GM23338 (cell line): ENCODE measurements around the gene TEDC2. TPM values are rescaled to one million over a fixed set of nuclear protein-coding genes. Genes with fewer than 3 reads are reported as not detected.

Experiments used
- ATAC-seq: fragments of 200-7000 bp; cut with Tn5 transposase; 3 replicates; pipeline ENCODE4 v1.9.1; 2020
- DNase-seq: peaks from one replicate; pipeline ENCODE4 v3.0.0-alpha.2; 2015; ENCODE audit warnings: low spot score
- H2AFZ ChIP-seq: fragments of 200-600 bp; sonication (generic); 2 replicates; pipeline ENCODE4 v1.8.0; 2016; ENCODE audit warnings: antibody characterized with exemption, mild to moderate bottlenecking, moderate library complexity
- H3F3A ChIP-seq: fragments of 200-600 bp; sonication (generic); replicated peaks from 2 replicates; pipeline ENCODE4 v1.8.0; 2017; ENCODE audit warnings: antibody characterized with exemption, mixed run types, low read depth
- H3K27ac ChIP-seq: fragments of 200-600 bp; sonication (generic); 2 replicates; pipeline ENCODE4 v1.6.1; 2016; ENCODE audit warnings: low read depth
- H3K27me3 ChIP-seq: fragments of 200-600 bp; sonication (generic); 2 replicates; pipeline ENCODE4 v1.8.0; 2016; ENCODE audit warnings: mild to moderate bottlenecking, mixed run types, moderate library complexity; ENCODE audit not compliant: insufficient read depth
- H3K36me3 ChIP-seq: fragments of 200-600 bp; sonication (generic); 2 replicates; pipeline ENCODE4 v1.8.0; 2016; ENCODE audit warnings: mild to moderate bottlenecking; ENCODE audit not compliant: insufficient read depth
- H3K4me1 ChIP-seq: fragments of 200-600 bp; sonication (generic); 2 replicates; pipeline ENCODE4 v1.8.0; 2016; ENCODE audit warnings: mild to moderate bottlenecking, moderate library complexity; ENCODE audit not compliant: insufficient read depth
- H3K4me2 ChIP-seq: fragments of 200-600 bp; sonication (generic); 2 replicates; pipeline ENCODE4 v1.7.1; 2017; ENCODE audit warnings: mixed run types
- H3K4me3 ChIP-seq: fragments of 200-600 bp; sonication (generic); 2 replicates; pipeline ENCODE4 v1.6.1; 2016; ENCODE audit warnings: mixed run types
- H3K79me2 ChIP-seq: fragments of 200-600 bp; sonication (generic); replicated peaks from 2 replicates; pipeline ENCODE4 v1.8.0; 2017; ENCODE audit warnings: mild to moderate bottlenecking; ENCODE audit not compliant: insufficient read depth
- H3K9me2 ChIP-seq: fragments of 200-600 bp; sonication (generic); 2 replicates; pipeline ENCODE4 v1.8.0; 2017; ENCODE audit not compliant: insufficient read depth
- H4K20me1 ChIP-seq: fragments of 200-600 bp; sonication (generic); replicated peaks from 2 replicates; pipeline ENCODE4 v1.8.0; 2017; ENCODE audit warnings: mild to moderate bottlenecking; ENCODE audit not compliant: insufficient read depth
- H3K27ac Mint-ChIP-seq: 2 replicates; pipeline ENCODE4 v1.8.0; 2020; ENCODE audit warnings: inconsistent platforms, mild to moderate bottlenecking, moderate library complexity, mixed read lengths
- H3K27me3 Mint-ChIP-seq: 3 replicates; pipeline ENCODE4 v1.8.0; 2022; ENCODE audit warnings: low read depth, mild to moderate bottlenecking, moderate library complexity, mixed read lengths, inconsistent platforms; ENCODE audit not compliant: insufficient read depth, poor library complexity
- H3K36me3 Mint-ChIP-seq: 3 replicates; pipeline ENCODE4 v1.8.0; 2021; ENCODE audit warnings: low read depth, mild to moderate bottlenecking, inconsistent platforms, moderate library complexity, mixed read lengths
- H3K4me1 Mint-ChIP-seq: 3 replicates; pipeline ENCODE4 v1.8.0; 2020; ENCODE audit warnings: mild to moderate bottlenecking, inconsistent platforms, mixed read lengths
- H3K4me3 Mint-ChIP-seq: 3 replicates; pipeline ENCODE4 v1.8.0; 2021; ENCODE audit warnings: moderate library complexity, mild to moderate bottlenecking, inconsistent platforms, mixed read lengths
- H3K9me3 Mint-ChIP-seq: 3 replicates; pipeline ENCODE4 v1.8.0; 2020; ENCODE audit warnings: moderate library complexity, mild to moderate bottlenecking, inconsistent platforms, mixed read lengths
- EZH2 ChIP-seq: fragments of 200-600 bp; sonication (generic); IDR thresholded peaks from one replicate; pipeline ENCODE4 v1.8.0; 2017; ENCODE audit warnings: antibody characterized with exemption, mild to moderate bottlenecking, low read depth; ENCODE audit not compliant: unreplicated experiment
- EZH2phosphoT487 ChIP-seq: fragments of 200-600 bp; sonication (generic); IDR thresholded peaks from one replicate; pipeline ENCODE4 v1.8.1; 2018; ENCODE audit warnings: antibody characterized with exemption; ENCODE audit not compliant: unreplicated experiment
- JUNB ChIP-seq: IDR thresholded peaks from one replicate; pipeline ENCODE4 v1.6.1; 2016; ENCODE audit warnings: antibody characterized with exemption; ENCODE audit not compliant: unreplicated experiment
- NANOG ChIP-seq: IDR thresholded peaks from 2 replicates; pipeline ENCODE4 v1.6.1; 2016; ENCODE audit warnings: antibody characterized with exemption, borderline replicate concordance
- ZNF114 ChIP-seq: fragments of 250-450 bp; sonication (Bioruptor Pico); IDR thresholded peaks from 2 replicates; pipeline ENCODE4 v1.5.0; 2020; ENCODE audit warnings: mild to moderate bottlenecking, moderate library complexity
- ZNF331 ChIP-seq: fragments of 250-450 bp; sonication (Bioruptor Pico); IDR thresholded peaks from 2 replicates; pipeline ENCODE4 v1.5.0; 2020; ENCODE audit warnings: low read depth, mild to moderate bottlenecking, moderate library complexity
- polyA plus RNA-seq: library from polyadenylated mRNA; unstranded; fragments of >200 nt; fragmentation: Nextera tagmentation; extraction: Ambion mirVana; gene quantifications from 2 replicates; pipeline ENCODE4 v1.2.1, GENCODE V29; 2016
- total RNA-seq: library from RNA; depleted of rRNA; stranded (reverse); fragments of >200 nt; shearing (Covaris generic); gene quantifications from 2 replicates; pipeline ENCODE4 v1.2.3, GENCODE V29; 2014
- TF ChIP-seq, protein P1 (sequence below): IDR thresholded peaks from 2 replicates; pipeline ENCODE4 v1.6.1; 2016; ENCODE audit warnings: antibody characterized with exemption
- TF ChIP-seq, protein P2 (sequence below): IDR thresholded peaks from one replicate; pipeline ENCODE4 v1.6.1; 2018; ENCODE audit warnings: antibody characterized with exemption; ENCODE audit not compliant: unreplicated experiment
- TF ChIP-seq, protein P3 (sequence below), 2 experiments: fragments of 200-600 bp in 1 of 2; sonication (generic) in 1 of 2; conservative IDR thresholded peaks; 2 replicates each; pipeline versions ENCODE4 v1.5.1 to v1.6.1; 2016 to 2017; ENCODE audit warnings: antibody characterized with exemption in 2 of 2, low read depth in 2 of 2, mild to moderate bottlenecking in 2 of 2, moderate library complexity in 1 of 2
- TF ChIP-seq, protein P4 (sequence below): fragments of 250-450 bp; sonication (Bioruptor Pico); IDR thresholded peaks from 2 replicates; pipeline ENCODE4 v1.5.0; 2020; ENCODE audit warnings: mild to moderate bottlenecking, moderate library complexity

The TEDC2 gene
- total and polyA plus RNA-seq, 2 experiments from 2014 or later: 50.6 to 98.9 TPM

DNA sequence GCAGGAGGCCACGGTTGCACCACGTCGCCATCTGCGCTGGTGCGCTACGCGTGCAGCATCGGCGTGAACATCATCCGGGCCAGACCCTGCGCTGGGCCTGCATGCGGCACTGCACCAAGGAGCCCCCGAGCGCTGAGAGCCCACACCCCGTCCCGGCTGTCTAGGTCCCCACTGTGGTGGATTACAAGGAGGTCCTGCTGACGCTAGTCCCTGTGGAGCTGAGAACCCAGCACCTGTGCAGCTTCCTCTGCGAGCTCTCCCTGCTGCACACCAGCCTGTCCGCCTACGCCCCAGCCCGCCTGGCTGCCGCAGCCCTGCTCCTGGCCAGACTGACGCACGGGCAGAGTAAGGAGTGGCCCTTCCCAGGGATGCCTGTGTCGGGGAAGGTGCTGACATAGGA lies 10.8 kb upstream of the TEDC2 start:
- Histone ChIP-seq H3F3A (no peaks in the 10 kb centered on the region), H3K4me1 (no peaks in the 10 kb centered on the region), H3K27ac (no peak overlapping the region), H2AFZ (no peak overlapping the region), H3K79me2 (no peaks in the 10 kb centered on the region), H3K4me2 (no peak overlapping the region), H3K9me2 (no peaks in the 10 kb centered on the region), H3K36me3 (peaks cover 30% of the 10 kb centered on the region), H3K4me3 (no peak overlapping the region), H4K20me1 (no peaks in the 10 kb centered on the region; the same call in 1 of the 2 replicates), H3K27me3 (no peaks in the 10 kb centered on the region)
- Mint-ChIP-seq H3K4me1 (no peaks in the 10 kb centered on the region), H3K4me3 (no peak overlapping the region), H3K36me3 (peaks cover 78% of the 10 kb centered on the region), H3K27ac (no peak overlapping the region), H3K27me3 (peaks cover 21% of the 10 kb centered on the region), H3K9me3 (no peaks in the 10 kb centered on the region)
- DNase-seq (no peak), ATAC-seq (no peak)
- TF ChIP-seq, protein P1, sequence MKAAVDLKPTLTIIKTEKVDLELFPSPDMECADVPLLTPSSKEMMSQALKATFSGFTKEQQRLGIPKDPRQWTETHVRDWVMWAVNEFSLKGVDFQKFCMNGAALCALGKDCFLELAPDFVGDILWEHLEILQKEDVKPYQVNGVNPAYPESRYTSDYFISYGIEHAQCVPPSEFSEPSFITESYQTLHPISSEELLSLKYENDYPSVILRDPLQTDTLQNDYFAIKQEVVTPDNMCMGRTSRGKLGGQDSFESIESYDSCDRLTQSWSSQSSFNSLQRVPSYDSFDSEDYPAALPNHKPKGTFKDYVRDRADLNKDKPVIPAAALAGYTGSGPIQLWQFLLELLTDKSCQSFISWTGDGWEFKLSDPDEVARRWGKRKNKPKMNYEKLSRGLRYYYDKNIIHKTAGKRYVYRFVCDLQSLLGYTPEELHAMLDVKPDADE: no peak
- TF ChIP-seq ZNF331 (CRISPR knock-in tag) (no peak), EZH2phosphoT487 (no peak), JUNB (no peak), ZNF114 (no peak)
- TF ChIP-seq, protein P2, sequence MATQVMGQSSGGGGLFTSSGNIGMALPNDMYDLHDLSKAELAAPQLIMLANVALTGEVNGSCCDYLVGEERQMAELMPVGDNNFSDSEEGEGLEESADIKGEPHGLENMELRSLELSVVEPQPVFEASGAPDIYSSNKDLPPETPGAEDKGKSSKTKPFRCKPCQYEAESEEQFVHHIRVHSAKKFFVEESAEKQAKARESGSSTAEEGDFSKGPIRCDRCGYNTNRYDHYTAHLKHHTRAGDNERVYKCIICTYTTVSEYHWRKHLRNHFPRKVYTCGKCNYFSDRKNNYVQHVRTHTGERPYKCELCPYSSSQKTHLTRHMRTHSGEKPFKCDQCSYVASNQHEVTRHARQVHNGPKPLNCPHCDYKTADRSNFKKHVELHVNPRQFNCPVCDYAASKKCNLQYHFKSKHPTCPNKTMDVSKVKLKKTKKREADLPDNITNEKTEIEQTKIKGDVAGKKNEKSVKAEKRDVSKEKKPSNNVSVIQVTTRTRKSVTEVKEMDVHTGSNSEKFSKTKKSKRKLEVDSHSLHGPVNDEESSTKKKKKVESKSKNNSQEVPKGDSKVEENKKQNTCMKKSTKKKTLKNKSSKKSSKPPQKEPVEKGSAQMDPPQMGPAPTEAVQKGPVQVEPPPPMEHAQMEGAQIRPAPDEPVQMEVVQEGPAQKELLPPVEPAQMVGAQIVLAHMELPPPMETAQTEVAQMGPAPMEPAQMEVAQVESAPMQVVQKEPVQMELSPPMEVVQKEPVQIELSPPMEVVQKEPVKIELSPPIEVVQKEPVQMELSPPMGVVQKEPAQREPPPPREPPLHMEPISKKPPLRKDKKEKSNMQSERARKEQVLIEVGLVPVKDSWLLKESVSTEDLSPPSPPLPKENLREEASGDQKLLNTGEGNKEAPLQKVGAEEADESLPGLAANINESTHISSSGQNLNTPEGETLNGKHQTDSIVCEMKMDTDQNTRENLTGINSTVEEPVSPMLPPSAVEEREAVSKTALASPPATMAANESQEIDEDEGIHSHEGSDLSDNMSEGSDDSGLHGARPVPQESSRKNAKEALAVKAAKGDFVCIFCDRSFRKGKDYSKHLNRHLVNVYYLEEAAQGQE: no peak
- TF ChIP-seq, protein P3, sequence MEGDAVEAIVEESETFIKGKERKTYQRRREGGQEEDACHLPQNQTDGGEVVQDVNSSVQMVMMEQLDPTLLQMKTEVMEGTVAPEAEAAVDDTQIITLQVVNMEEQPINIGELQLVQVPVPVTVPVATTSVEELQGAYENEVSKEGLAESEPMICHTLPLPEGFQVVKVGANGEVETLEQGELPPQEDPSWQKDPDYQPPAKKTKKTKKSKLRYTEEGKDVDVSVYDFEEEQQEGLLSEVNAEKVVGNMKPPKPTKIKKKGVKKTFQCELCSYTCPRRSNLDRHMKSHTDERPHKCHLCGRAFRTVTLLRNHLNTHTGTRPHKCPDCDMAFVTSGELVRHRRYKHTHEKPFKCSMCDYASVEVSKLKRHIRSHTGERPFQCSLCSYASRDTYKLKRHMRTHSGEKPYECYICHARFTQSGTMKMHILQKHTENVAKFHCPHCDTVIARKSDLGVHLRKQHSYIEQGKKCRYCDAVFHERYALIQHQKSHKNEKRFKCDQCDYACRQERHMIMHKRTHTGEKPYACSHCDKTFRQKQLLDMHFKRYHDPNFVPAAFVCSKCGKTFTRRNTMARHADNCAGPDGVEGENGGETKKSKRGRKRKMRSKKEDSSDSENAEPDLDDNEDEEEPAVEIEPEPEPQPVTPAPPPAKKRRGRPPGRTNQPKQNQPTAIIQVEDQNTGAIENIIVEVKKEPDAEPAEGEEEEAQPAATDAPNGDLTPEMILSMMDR (conservative IDR thresholded peaks at IDR 0.05; ENCODE audit: low read depth in 2 of 2): no peak

DNA sequence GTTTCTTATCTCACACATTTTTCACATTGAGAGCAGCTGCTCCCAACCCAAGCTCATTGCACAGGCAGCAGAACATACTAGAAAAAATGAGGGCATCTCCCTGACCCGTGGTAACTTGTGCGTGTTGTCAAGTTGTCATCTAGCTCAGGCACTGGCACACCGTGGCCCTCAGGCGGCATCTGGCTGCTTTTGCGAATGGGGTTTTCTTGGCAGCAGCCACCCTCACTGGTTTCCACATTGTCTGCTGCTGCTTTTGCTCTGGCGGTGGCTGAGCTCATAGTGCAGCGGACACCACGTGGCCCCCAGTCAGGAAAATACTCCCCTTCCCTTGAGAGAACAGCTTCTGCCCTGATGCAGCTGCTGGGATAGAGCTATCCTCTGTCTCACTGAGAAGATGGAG lies 9.4 kb upstream of the TEDC2 start:
- Histone ChIP-seq H3K79me2 (no peaks in the 10 kb centered on the region), H3K27ac (no peak overlapping the region), H3K4me2 (no peak overlapping the region), H3K36me3 (peaks cover 26% of the 10 kb centered on the region), H3K27me3 (no peaks in the 10 kb centered on the region), H4K20me1 (no peaks in the 10 kb centered on the region; the same call in 1 of the 2 replicates), H3K4me1 (no peaks in the 10 kb centered on the region), H3K4me3 (no peak overlapping the region), H2AFZ (no peak overlapping the region), H3K9me2 (no peaks in the 10 kb centered on the region), H3F3A (0 out of 2 replicates have a peak, but pooled peaks cover 2% of the 10 kb centered on the region)
- Mint-ChIP-seq H3K9me3 (no peaks in the 10 kb centered on the region), H3K36me3 (peaks cover 72% of the 10 kb centered on the region), H3K4me1 (no peaks in the 10 kb centered on the region), H3K4me3 (no peak overlapping the region), H3K27me3 (peaks cover 19% of the 10 kb centered on the region), H3K27ac (no peak overlapping the region)
- no peak for ATAC-seq
- no peak for DNase-seq
- TF ChIP-seq EZH2 (no peak), NANOG (no peak)
- TF ChIP-seq, protein P4, sequence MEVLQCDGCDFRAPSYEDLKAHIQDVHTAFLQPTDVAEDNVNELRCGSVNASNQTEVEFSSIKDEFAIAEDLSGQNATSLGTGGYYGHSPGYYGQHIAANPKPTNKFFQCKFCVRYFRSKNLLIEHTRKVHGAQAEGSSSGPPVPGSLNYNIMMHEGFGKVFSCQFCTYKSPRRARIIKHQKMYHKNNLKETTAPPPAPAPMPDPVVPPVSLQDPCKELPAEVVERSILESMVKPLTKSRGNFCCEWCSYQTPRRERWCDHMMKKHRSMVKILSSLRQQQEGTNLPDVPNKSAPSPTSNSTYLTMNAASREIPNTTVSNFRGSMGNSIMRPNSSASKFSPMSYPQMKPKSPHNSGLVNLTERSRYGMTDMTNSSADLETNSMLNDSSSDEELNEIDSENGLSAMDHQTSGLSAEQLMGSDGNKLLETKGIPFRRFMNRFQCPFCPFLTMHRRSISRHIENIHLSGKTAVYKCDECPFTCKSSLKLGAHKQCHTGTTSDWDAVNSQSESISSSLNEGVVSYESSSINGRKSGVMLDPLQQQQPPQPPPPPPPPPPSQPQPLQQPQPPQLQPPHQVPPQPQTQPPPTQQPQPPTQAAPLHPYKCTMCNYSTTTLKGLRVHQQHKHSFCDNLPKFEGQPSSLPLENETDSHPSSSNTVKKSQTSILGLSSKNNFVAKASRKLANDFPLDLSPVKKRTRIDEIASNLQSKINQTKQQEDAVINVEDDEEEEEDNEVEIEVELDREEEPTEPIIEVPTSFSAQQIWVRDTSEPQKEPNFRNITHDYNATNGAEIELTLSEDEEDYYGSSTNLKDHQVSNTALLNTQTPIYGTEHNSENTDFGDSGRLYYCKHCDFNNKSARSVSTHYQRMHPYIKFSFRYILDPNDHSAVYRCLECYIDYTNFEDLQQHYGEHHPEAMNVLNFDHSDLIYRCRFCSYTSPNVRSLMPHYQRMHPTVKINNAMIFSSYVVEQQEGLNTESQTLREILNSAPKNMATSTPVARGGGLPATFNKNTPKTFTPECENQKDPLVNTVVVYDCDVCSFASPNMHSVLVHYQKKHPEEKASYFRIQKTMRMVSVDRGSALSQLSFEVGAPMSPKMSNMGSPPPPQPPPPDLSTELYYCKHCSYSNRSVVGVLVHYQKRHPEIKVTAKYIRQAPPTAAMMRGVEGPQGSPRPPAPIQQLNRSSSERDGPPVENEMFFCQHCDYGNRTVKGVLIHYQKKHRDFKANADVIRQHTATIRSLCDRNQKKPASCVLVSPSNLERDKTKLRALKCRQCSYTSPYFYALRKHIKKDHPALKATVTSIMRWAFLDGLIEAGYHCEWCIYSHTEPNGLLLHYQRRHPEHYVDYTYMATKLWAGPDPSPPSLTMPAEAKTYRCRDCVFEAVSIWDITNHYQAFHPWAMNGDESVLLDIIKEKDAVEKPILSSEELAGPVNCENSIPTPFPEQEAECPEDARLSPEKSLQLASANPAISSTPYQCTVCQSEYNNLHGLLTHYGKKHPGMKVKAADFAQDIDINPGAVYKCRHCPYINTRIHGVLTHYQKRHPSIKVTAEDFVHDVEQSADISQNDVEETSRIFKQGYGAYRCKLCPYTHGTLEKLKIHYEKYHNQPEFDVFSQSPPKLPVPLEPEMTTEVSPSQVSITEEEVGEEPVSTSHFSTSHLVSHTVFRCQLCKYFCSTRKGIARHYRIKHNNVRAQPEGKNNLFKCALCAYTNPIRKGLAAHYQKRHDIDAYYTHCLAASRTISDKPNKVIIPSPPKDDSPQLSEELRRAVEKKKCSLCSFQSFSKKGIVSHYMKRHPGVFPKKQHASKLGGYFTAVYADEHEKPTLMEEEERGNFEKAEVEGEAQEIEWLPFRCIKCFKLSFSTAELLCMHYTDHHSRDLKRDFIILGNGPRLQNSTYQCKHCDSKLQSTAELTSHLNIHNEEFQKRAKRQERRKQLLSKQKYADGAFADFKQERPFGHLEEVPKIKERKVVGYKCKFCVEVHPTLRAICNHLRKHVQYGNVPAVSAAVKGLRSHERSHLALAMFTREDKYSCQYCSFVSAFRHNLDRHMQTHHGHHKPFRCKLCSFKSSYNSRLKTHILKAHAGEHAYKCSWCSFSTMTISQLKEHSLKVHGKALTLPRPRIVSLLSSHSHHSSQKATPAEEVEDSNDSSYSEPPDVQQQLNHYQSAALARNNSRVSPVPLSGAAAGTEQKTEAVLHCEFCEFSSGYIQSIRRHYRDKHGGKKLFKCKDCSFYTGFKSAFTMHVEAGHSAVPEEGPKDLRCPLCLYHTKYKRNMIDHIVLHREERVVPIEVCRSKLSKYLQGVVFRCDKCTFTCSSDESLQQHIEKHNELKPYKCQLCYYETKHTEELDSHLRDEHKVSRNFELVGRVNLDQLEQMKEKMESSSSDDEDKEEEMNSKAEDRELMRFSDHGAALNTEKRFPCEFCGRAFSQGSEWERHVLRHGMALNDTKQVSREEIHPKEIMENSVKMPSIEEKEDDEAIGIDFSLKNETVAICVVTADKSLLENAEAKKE: no peak
